HepG2 (cell line): ENCODE data around the gene TMEM144. TPM values are rescaled to one million over a fixed set of nuclear protein-coding genes. Genes with fewer than 3 reads are reported as not detected.

ENCODE experiments used
- DNMT1 ChIP-seq: sonication (generic); formaldehyde crosslinking; IDR thresholded peaks from 2 replicates; pipeline ENCODE4 v1.5.1; 2020; ENCODE audit warnings: mild to moderate bottlenecking, missing genetic modification reagents
- DPF2 ChIP-seq: sonication (generic); formaldehyde crosslinking; IDR thresholded peaks from 2 replicates; pipeline ENCODE4 v1.4.0; 2020; ENCODE audit warnings: mild to moderate bottlenecking, low read depth, missing genetic modification reagents, borderline replicate concordance
- HMGXB3 ChIP-seq: sonication (generic); formaldehyde crosslinking; IDR thresholded peaks from 2 replicates; pipeline ENCODE4 v1.4.0; 2020; ENCODE audit warnings: missing genetic modification reagents, borderline replicate concordance
- KDM2A ChIP-seq: sonication (generic); formaldehyde crosslinking; IDR thresholded peaks from 2 replicates; pipeline ENCODE4 v1.4.0; 2020; ENCODE audit warnings: low read depth, missing genetic modification reagents, borderline replicate concordance
- KDM3A ChIP-seq: IDR thresholded peaks from 2 replicates; pipeline ENCODE4 v1.6.1; 2018; ENCODE audit warnings: low read depth, missing compliant biosample characterization
- MYPOP ChIP-seq: sonication (generic); formaldehyde crosslinking; IDR thresholded peaks from 2 replicates; pipeline ENCODE4 v1.8.1; 2023; ENCODE audit warnings: mild to moderate bottlenecking, moderate library complexity, missing genetic modification reagents
- NR1H2 ChIP-seq: sonication (generic); formaldehyde crosslinking; IDR thresholded peaks from 2 replicates; pipeline ENCODE4 v1.8.1; 2022; ENCODE audit warnings: low read depth, missing genetic modification reagents, borderline replicate concordance
- NR2F6 ChIP-seq, 2 experiments: IDR thresholded peaks; 2 replicates each; pipeline ENCODE4 v1.6.1; 2016; ENCODE audit warnings: antibody characterized with exemption in 1 of 2, mild to moderate bottlenecking in 1 of 2
- REL ChIP-seq: sonication (generic); formaldehyde crosslinking; conservative IDR thresholded peaks from 2 replicates; pipeline ENCODE4 v1.8.0; 2022; ENCODE audit warnings: mild to moderate bottlenecking, missing genetic modification reagents, moderate library complexity
- SIN3A ChIP-seq: IDR thresholded peaks from 2 replicates; pipeline ENCODE4 v1.6.1; 2011; ENCODE audit warnings: low read depth, mild to moderate bottlenecking, control low read depth, low read length, borderline replicate concordance
- SRY ChIP-seq: sonication (generic); formaldehyde crosslinking; IDR thresholded peaks from 2 replicates; pipeline ENCODE4 v1.8.0; 2022; ENCODE audit warnings: mild to moderate bottlenecking, missing genetic modification reagents
- TGIF2 ChIP-seq: IDR thresholded peaks from 2 replicates; pipeline ENCODE4 v1.6.1; 2016; ENCODE audit warnings: control low read depth, missing compliant biosample characterization
- ZFP1 ChIP-seq: IDR thresholded peaks from 2 replicates; pipeline ENCODE4 v1.6.1; 2016
- ZNF121 ChIP-seq: sonication (generic); formaldehyde crosslinking; IDR thresholded peaks from 2 replicates; pipeline ENCODE4 v1.5.0; 2020; ENCODE audit warnings: mild to moderate bottlenecking, missing genetic modification reagents
- ZNF431 ChIP-seq: sonication (generic); formaldehyde crosslinking; IDR thresholded peaks from 2 replicates; pipeline ENCODE4 v1.9.0; 2022; ENCODE audit warnings: missing genetic modification reagents, low read depth, mild to moderate bottlenecking, borderline replicate concordance
- ZNF468 ChIP-seq: sonication (generic); formaldehyde crosslinking; IDR thresholded peaks from 2 replicates; pipeline ENCODE4 v1.8.0; 2022; ENCODE audit warnings: mild to moderate bottlenecking, moderate library complexity, missing genetic modification reagents
- ZNF503 ChIP-seq: sonication (generic); formaldehyde crosslinking; IDR thresholded peaks from 2 replicates; pipeline ENCODE4 v1.4.0; 2020; ENCODE audit warnings: missing genetic modification reagents
- ZNF747 ChIP-seq: sonication (generic); formaldehyde crosslinking; IDR thresholded peaks from 2 replicates; pipeline ENCODE4 v1.8.1; 2023; ENCODE audit warnings: missing genetic modification reagents, mild to moderate bottlenecking, borderline replicate concordance
- ZNF816 ChIP-seq: sonication (generic); formaldehyde crosslinking; IDR thresholded peaks from 2 replicates; pipeline ENCODE4 v1.8.0; 2022; ENCODE audit warnings: missing genetic modification reagents, mild to moderate bottlenecking, borderline replicate concordance
- polyA plus RNA-seq, 8 experiments: library from polyadenylated mRNA; depleted of rRNA in 3 of 8; stranded (reverse) in 7 of 8; unstranded in 1 of 8; fragments of >200 nt; fragmentation: Illumina TruSeq in 4 of 8; extraction: Trizol in 4 of 8; gene quantifications; 2 replicates each; pipeline versions ENCODE4 v1.2.1 to v1.2.3, GENCODE V29; 2011 to 2016; ENCODE audit warnings: low read depth in 4 of 8, missing spikeins in 1 of 8, mixed read lengths in 1 of 8; ENCODE audit not compliant: insufficient read depth in 1 of 8
- total RNA-seq, 5 experiments: library from RNA; depleted of rRNA; stranded (reverse); fragments of >200 nt; fragmentation: Illumina TruSeq; extraction: Trizol; gene quantifications; 2 replicates each; pipeline ENCODE4 v1.2.3, GENCODE V29; 2016; ENCODE audit warnings: low read depth in 1 of 5
- TF ChIP-seq, protein P1 (sequence below): sonication (generic); formaldehyde crosslinking; IDR thresholded peaks from 2 replicates; pipeline ENCODE4 v1.5.0; 2020; ENCODE audit warnings: mild to moderate bottlenecking, missing genetic modification reagents, borderline replicate concordance

TMEM144 gene
- total and polyA plus RNA-seq, 2 of the 13 experiments (the other 11 are each of a cell fraction or from before 2014, with no cell fraction given) = 10.9 to 12.3 TPM

DNA sequence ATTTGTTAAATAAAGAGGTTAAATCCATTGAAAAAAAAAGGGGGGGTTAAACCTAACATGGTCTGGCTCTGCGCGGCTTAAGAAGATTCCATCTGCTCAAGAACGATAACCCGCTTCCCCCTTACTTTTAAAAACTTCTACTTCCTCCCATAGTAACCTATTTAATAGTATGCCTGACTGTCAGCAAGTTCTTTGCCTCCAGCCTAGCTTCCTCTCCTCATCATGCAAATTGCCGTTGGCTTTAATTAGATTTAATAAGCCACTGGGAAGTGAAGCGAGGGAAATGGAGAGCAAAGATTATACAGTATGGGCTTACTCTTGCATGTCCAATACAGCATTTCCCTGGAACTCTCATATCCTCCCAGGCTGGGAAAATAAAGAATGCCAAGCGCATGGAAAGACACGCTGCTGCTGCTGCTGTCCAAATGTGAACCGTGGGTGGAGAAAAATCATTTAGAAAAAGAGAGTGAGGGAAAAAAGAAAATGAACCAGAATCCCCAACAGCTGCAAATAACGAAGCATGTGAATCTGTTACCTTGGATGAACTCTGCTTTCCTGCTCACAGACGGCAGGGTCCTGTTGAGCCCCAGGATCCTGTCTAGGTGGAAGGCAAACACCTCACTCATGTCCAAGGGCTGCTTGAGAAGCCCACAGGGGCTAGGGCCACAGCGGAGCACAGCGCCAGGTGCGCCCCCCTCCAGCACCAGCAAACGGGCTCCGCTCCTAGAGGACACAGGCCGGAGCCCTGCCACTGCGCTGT is 40.2 kb upstream of the TMEM144 start (continued):
- no peak for TF ChIP-seq ZNF816 (CRISPR knock-in tag)
- no peak for TF ChIP-seq SRY (CRISPR knock-in tag)
- no peak for TF ChIP-seq NR1H2 (CRISPR knock-in tag)
- TF ChIP-seq MYPOP = 0 out of 2 replicates have a peak, but pooled peaks have one; percentile 7
- TF ChIP-seq KDM3A (CRISPR knock-in tag) = peak; percentile 34; the same call in 1 of the 2 replicates
- TF ChIP-seq NR2F6 (IDR thresholded peaks at IDR 0.05) = no peak
- TF ChIP-seq NR2F6 (CRISPR knock-in tag; IDR thresholded peaks at IDR 0.05) = no peak
- no peak for TF ChIP-seq ZNF468 (CRISPR knock-in tag)
- no peak for TF ChIP-seq SIN3A
- TF ChIP-seq ZNF503 (CRISPR knock-in tag) = peak; percentile 19; the same call in 1 of the 2 replicates
- TF ChIP-seq REL (CRISPR knock-in tag) = no peak
- TF ChIP-seq ZNF747 (CRISPR knock-in tag) = no peak
- TF ChIP-seq KDM2A (CRISPR knock-in tag) = no peak
- TF ChIP-seq ZNF431 (CRISPR knock-in tag) = no peak
- no peak for TF ChIP-seq DNMT1
- TF ChIP-seq DPF2 (CRISPR knock-in tag) = no peak
- TF ChIP-seq, protein P1, sequence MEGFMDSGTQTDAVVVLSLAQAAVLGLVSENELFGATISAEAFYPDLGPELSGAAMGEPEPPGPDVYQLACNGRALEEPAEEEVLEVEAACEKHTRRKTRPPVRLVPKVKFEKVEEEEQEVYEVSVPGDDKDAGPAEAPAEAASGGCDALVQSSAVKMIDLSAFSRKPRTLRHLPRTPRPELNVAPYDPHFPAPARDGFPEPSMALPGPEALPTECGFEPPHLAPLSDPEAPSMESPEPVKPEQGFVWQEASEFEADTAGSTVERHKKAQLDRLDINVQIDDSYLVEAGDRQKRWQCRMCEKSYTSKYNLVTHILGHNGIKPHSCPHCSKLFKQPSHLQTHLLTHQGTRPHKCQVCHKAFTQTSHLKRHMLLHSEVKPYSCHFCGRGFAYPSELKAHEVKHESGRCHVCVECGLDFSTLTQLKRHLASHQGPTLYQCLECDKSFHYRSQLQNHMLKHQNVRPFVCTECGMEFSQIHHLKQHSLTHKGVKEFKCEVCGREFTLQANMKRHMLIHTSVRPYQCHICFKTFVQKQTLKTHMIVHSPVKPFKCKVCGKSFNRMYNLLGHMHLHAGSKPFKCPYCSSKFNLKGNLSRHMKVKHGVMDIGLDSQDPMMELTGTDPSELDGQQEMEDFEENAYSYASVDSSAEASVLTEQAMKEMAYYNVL (CRISPR knock-in tag) = no peak
- TF ChIP-seq ZNF121 (CRISPR knock-in tag) = 0 out of 2 replicates have a peak, but pooled peaks have one; percentile 35
- TF ChIP-seq TGIF2 (CRISPR knock-in tag) = 0 out of 2 replicates have a peak, but pooled peaks have one; percentile 15
- TF ChIP-seq ZFP1 (CRISPR knock-in tag) = no peak
- no peak for TF ChIP-seq HMGXB3 (CRISPR knock-in tag)
